ENCODE results near the gene MKNK1.

MKNK1 gene

GRCh38 chr1:46544561-46545240, 59.4 kb downstream of the MKNK1 start:
- no peak for DNase-seq (ENCODE audit: low read depth in 1 of 2, low spot score in 1 of 2)

- DNase-seq (ENCODE audit: low read depth in 1 of 2, low spot score in 1 of 2) = no peak
These were observed 60.1 kb downstream of the MKNK1 start for GRCh38 chr1:46543761-46544560.

GRCh38 chr1:46543382-46543760, 60.7 kb downstream of the MKNK1 start:
- no peak for DNase-seq (ENCODE audit: low read depth in 1 of 2, low spot score in 1 of 2)

- DNase-seq (ENCODE audit: low read depth in 1 of 2, low spot score in 1 of 2) = no peak
These were observed 64.1 kb downstream of the MKNK1 start for GRCh38 chr1:46539972-46540371.

- no peak for DNase-seq (ENCODE audit: low read depth in 1 of 2, low spot score in 1 of 2)
These were observed 65.9 kb downstream of the MKNK1 start for GRCh38 chr1:46538147-46538546.

- DNase-seq (ENCODE audit: low read depth in 1 of 2, low spot score in 1 of 2) = no peak
These were observed 66.4 kb downstream of the MKNK1 start for GRCh38 chr1:46537651-46538050.

- no peak for DNase-seq (ENCODE audit: low read depth in 1 of 2, low spot score in 1 of 2)
These were observed 67.5 kb downstream of the MKNK1 start for GRCh38 chr1:46536527-46536926.

- no peak for DNase-seq (ENCODE audit: low read depth in 1 of 2, low spot score in 1 of 2)
These were observed 69.0 kb downstream of the MKNK1 start for GRCh38 chr1:46535063-46535462.

GRCh38 chr1:46533179-46533864, 70.7 kb downstream of the MKNK1 start:
- DNase-seq (ENCODE audit: low read depth in 1 of 2, low spot score in 1 of 2) = peak; percentile 19 to 20

GRCh38 chr1:46532498-46533178, 71.4 kb downstream of the MKNK1 start:
- peak; percentile 52 to 70 for DNase-seq (ENCODE audit: low read depth in 1 of 2, low spot score in 1 of 2)

- DNase-seq (ENCODE audit: low read depth in 1 of 2, low spot score in 1 of 2) = no peak
These were observed 72.0 kb downstream of the MKNK1 start for GRCh38 chr1:46532095-46532494.

- no peak for DNase-seq (ENCODE audit: low read depth in 1 of 2, low spot score in 1 of 2)
These were observed 73.2 kb downstream of the MKNK1 start for GRCh38 chr1:46530791-46531409.

- DNase-seq (ENCODE audit: low read depth in 1 of 2, low spot score in 1 of 2) = no peak
These were observed 73.8 kb downstream of the MKNK1 start for GRCh38 chr1:46530311-46530710.

- DNase-seq (ENCODE audit: low read depth in 1 of 2, low spot score in 1 of 2) = no peak
These were observed 74.9 kb downstream of the MKNK1 start for GRCh38 chr1:46529031-46529630.

GRCh38 chr1:46528297-46528955, 75.6 kb downstream of the MKNK1 start:
- no peak for DNase-seq (ENCODE audit: low read depth in 1 of 2, low spot score in 1 of 2)

- DNase-seq (ENCODE audit: low read depth in 1 of 2, low spot score in 1 of 2) = peak; percentile 43 to 60
These were observed 76.4 kb downstream of the MKNK1 start for GRCh38 chr1:46527474-46528296.

GRCh38 chr1:46526691-46527291, 77.3 kb downstream of the MKNK1 start:
- DNase-seq (ENCODE audit: low read depth in 1 of 2, low spot score in 1 of 2) = no peak

GRCh38 chr1:46526013-46526690, 77.9 kb downstream of the MKNK1 start:
- DNase-seq (ENCODE audit: low read depth in 1 of 2, low spot score in 1 of 2) = no peak

Measured in stimulated activated CD4-positive, alpha-beta T cell treated with anti-CD3 and anti-CD28 coated beads, Interleukin-15, amount 100 ng/mL, for 1 hour (primary cell).